HG02852 (cell line): Measurements from ENCODE around the gene MCM3.

Experiments used
- ATAC-seq: cut with Tn5 transposase; IDR thresholded peaks from one replicate; pipeline ENCODE4 v1.9.1; 2021; ENCODE audit warnings: mild to moderate bottlenecking, moderate library complexity; ENCODE audit not compliant: unreplicated experiment

MCM3 gene

GRCh38 chr6:52304983-52305390, 20.4 kb upstream of the MCM3 start:
- ATAC-seq = peak; percentile 58

GRCh38 chr6:52303178-52303577, 18.6 kb upstream of the MCM3 start:
- no peak for ATAC-seq

- no peak for ATAC-seq
Measured at GRCh38 chr6:52301326-52301725, 16.8 kb upstream of the MCM3 start.

GRCh38 chr6:52300489-52300931, 16.0 kb upstream of the MCM3 start:
- no peak for ATAC-seq

DNA sequence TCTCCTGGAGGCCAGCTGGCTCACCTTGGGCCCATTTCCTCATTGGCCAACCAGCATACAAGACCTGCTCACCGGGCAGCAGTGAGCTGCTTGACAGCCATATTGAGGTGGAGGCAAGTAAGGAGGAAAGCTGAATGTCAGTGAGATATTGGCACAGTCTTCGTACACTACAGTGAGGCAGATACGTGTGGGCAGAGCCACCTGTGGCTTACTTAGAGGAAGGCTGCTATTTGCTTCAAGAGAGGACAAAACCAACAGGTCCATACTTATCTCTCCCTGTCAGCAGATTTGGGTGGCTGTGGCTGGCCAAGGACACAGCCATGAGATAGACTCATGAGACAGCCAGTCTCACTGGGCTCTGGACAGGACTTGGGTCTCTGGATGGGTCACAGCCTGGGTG, 15.1 kb upstream of the MCM3 start:
- ATAC-seq = no peak

DNA sequence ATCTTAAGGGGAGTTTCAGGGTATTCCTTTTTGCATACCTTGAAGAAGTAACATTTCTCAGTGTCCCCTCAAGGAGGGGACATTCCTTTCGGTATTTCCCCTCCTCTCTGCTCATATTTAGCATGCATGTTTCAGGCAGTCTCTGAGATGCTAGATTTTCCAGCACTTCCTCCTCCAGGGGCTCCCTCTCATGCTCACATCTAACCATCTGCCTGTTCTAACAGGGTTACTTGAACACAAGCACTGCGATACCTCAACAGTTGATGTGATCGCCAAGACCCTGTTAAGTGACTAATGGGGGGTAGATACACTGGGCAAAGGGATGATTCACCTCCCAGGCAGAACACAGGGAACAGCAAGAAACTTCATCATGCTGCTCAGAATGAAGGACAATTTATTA, 12.9 kb upstream of the MCM3 start:
- peak; percentile 45 for ATAC-seq

GRCh38 chr6:52293067-52293466, 8.5 kb upstream of the MCM3 start:
- ATAC-seq = no peak

DNA sequence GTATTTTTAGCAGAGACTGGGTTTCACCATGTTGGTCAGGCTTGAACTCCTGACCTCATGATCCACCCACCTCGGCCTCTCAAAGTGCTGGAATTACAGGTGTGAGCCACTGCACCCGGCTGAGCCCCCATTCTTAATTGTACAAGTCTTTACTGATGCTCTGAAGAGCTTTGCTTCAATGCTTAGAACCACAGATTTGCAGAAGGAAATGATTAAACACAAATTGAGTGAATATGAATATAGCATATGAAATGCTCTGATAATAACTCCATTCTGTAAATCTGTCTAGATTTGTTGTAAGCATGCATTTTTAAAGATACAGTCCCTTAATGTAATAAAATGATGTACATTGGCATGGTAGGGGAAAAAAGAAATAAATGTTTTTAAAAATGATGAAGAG, 4.3 kb upstream of the MCM3 start:
- ATAC-seq = no peak

- ATAC-seq = no peak
Measured at GRCh38 chr6:52288216-52288615, 3.7 kb upstream of the MCM3 start.

- no peak for ATAC-seq
Measured at GRCh38 chr6:52286798-52287432, 2.4 kb upstream of the MCM3 start.

DNA sequence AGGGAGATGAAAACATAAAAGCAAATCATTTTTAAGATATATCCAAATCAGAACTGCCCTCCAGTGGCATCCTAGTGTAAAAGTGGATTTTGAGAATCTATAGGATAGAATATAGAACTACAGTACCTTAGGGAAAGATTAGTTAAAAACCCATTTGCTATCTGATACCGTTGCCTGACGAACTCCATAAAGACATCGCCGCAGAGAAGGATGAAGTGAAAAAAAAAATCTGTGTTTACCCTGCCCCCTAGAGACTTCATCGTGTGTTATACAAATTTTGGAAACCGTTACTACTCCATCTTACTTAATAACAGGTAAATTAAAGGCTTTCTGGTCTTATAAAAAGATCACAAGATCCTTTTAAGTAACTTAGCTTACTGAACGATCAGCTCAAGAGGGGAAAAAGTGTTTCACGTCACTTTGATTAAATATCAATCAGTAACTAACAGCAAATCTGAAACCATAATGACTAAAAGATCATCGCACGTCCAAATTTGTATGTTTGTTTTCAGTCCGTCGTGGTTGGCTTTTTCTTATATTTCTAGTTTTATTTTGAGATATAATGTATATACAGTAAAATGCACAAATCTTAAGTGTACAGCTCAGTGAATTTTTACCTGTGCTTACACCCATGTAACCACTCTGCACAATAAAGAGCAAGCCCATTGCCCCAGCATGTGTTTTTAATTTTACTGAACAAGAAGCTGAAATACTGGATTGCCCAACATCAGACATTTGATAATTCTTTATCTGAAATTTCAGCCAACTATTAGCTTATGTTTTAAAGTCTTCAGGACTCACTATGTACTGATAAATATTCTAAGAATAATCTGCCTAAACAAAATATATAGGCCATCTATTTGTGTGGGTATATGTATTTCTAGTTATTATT, 881 bp upstream of the MCM3 start:
- ATAC-seq = no peak

GRCh38 chr6:52284131-52284459, 447 bp downstream of the MCM3 start:
- ATAC-seq = peak; percentile 3

DNA sequence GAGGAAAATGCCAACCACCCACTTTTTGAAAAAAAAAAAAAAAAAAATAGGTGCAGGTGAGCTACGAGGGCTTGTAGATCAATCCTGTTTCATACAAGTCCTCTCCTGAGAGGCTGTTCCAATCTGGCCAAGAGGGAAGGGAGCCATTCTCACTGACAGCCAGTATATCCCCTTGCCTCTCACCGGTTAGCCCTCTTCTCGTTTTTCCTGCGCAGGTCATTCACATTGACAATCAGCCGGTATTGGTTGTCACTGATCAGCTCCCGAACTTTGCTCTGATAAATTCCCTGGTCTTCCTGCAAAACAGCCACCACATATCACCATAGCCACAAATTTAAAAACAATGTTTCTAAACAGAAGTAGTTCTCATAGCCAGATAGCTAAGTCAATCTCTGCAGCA, 1.4 kb downstream of the MCM3 start:
- no peak for ATAC-seq

GRCh38 chr6:52276130-52276529, 8.4 kb downstream of the MCM3 start:
- no peak for ATAC-seq

GRCh38 chr6:52271852-52272460, 12.6 kb downstream of the MCM3 start:
- ATAC-seq = no peak

DNA sequence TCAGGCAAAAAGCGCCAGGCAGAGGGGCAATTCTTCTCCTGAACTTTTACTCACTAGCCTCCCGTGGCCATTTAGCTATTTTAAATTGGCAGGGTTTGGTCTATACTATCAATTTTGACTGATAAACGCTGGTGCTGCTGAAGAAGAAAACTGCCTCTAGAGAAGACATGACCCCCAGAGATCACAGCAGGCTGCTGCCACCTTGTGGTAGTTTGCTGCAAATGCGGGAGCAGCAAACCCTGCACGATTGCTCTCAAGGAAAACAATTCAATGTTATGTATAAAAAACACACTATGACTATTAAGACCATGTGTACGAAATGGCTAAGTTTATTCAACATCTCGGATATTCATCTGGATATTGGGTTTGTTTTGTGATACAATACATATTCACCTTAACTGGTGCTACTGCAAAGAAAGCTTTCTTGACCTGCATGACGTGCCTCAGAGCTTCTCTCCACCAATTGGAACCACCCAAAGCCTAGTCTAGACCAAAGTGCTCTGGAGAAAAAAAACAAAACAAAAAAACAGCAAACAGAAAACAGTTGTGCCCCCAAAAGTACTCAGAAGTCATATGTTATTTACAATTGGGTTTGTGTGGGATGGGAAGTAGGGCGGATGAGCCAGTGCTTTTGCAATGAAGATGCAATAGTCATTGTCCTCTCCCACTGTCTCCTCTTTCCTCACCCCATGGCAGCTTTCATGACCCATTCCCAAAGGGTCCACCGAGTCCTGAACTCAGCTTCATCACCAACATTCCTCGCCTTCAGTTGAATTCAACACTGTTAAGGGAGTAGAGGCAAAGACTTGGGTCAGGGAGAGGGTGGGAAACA, 20.6 kb downstream of the MCM3 start:
- ATAC-seq = peak; percentile 77

DNA sequence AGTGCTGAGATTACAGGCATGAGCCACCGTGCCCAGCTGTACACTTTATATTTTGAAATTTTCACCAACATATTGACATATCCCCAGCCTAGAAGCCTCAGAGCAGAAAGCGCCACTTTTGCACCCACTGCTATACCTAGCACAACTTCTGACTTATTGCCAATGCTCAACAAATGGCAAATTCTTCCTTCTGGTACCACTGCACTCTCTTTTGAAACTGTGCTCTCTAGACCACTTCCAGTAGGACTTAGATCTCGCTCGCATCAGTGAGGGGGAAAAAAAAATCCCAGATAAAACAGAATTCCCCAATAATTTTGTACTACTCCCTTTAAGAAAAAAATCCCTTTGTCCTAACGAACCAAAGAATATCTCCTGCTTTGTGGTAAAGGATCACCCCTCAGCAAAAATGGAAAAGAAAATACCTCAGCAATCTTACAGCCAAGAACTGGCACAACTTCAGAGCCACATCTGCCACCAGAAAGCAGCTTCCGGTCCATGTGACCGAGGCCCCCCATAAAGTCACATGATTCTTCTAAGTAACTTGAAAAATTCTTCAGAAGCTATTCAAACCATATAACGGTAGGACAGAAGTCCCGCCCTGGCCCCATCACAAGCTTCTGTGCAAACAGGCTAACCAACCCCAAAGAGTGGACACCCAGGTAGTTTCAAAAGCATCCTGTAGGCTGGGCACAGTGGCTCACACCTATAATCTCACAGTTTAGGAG, 21.8 kb downstream of the MCM3 start:
- no peak for ATAC-seq

DNA sequence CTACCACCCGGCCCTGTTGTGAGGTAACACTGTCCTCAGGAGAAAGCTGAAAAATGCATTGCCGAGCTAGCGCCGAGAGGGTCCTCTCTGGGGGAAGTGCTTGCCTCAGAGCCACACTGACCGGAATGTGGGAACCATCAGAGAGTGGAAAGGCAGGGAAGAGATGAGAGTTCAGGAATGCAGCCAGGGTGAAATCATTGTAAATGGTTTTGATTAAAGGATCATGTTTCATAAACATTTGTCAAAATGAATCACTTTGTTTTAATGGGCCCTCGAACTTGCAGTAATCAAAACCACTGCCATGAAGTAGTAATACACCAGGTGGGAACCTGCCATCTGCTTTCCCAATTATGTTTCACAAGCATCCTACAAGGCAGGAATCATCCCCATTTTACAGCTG, 23.3 kb downstream of the MCM3 start:
- no peak for ATAC-seq

- ATAC-seq = no peak
Measured at GRCh38 chr6:52260634-52261033, 23.9 kb downstream of the MCM3 start.

DNA sequence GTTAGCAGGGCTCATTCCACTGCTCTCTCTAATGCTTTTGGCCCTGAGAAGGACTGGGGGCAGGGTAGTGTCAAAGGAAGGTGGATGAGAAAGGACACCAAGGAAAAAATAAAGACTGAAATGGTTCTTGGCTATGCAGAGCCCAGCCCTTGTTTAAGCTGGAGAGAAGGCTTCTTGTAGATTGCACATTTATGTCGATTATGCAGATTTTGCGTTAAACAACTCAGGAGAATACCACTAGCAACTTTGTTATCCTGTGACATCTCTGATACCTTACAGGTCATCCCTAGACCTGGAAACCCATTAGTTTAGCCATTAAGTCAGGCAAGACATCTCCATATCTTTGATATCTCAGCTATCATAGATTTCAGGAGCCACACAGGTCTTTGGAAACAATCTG, 29.1 kb downstream of the MCM3 start:
- ATAC-seq = no peak
